Karpas-422 (cell line): ENCODE data around the gene ADAM21. TPM values are rescaled to one million over a fixed set of nuclear protein-coding genes. Genes with fewer than 3 reads are reported as not detected.
A peak's percentile ranks its signal among the peaks of the same experiment; 100 is the strongest.
"Not testable (repeated sequence)": the region's sequence is repeated elsewhere in the genome, so short reads cannot be mapped to it uniquely, and the experiment has no call there.

Experiments used
- DNase-seq: peaks from one replicate; pipeline ENCODE4 v3.0.0-alpha.2; 2015
- H2AFZ ChIP-seq: fragments of 200-600 bp; sonication (generic); 2 replicates; pipeline ENCODE4 v1.6.1; 2014; ENCODE audit warnings: antibody characterized with exemption, low read length, mixed read lengths
- H3K27ac ChIP-seq: fragments of 200-600 bp; sonication (generic); 2 replicates; pipeline ENCODE4 v1.5.1; 2014; ENCODE audit warnings: mild to moderate bottlenecking, low read length, moderate library complexity
- H3K27me3 ChIP-seq: fragments of 200-600 bp; sonication (generic); 2 replicates; pipeline ENCODE4 v1.6.1; 2014; ENCODE audit warnings: low read length, mixed read lengths
- H3K36me3 ChIP-seq: fragments of 200-600 bp; sonication (generic); 2 replicates; pipeline ENCODE4 v1.6.1; 2014; ENCODE audit warnings: low read length, mixed read lengths; ENCODE audit not compliant: insufficient read depth
- H3K4me1 ChIP-seq: fragments of 200-600 bp; sonication (generic); 2 replicates; pipeline ENCODE4 v1.6.1; 2014; ENCODE audit warnings: mild to moderate bottlenecking, low read length, mixed read lengths
- H3K4me2 ChIP-seq: fragments of 200-600 bp; sonication (generic); 2 replicates; pipeline ENCODE4 v1.6.1; 2014; ENCODE audit warnings: low read length, low read depth, mild to moderate bottlenecking; ENCODE audit not compliant: poor library complexity, severe bottlenecking
- H3K4me3 ChIP-seq: fragments of 200-600 bp; sonication (generic); 2 replicates; pipeline ENCODE4 v1.5.1; 2014; ENCODE audit warnings: mild to moderate bottlenecking, antibody characterized with exemption, low read length, mixed read lengths
- H3K79me2 ChIP-seq: fragments of 200-600 bp; sonication (generic); 2 replicates; pipeline ENCODE4 v1.6.1; 2014; ENCODE audit warnings: mild to moderate bottlenecking, low read length, mixed read lengths
- H3K9ac ChIP-seq: fragments of 200-600 bp; sonication (generic); 2 replicates; pipeline ENCODE4 v1.6.0; 2014; ENCODE audit warnings: low read length
- H3K9me2 ChIP-seq: fragments of 200-600 bp; sonication (generic), shearing (Covaris generic); replicated peaks from 2 replicates; pipeline ENCODE4 v1.6.0; 2014; ENCODE audit warnings: mild to moderate bottlenecking, low read length, moderate library complexity; ENCODE audit not compliant: insufficient read depth
- H3K9me3 ChIP-seq: fragments of 300-700, 200-600 bp; sonication (generic); 2 replicates; pipeline ENCODE4 v1.6.1; 2014; ENCODE audit warnings: low read length, mixed read lengths
- H4K20me1 ChIP-seq: fragments of 200-600 bp; sonication (generic); 2 replicates; pipeline ENCODE4 v1.6.1; 2014; ENCODE audit warnings: mild to moderate bottlenecking, antibody characterized with exemption, low read length, low read depth; ENCODE audit not compliant: insufficient read depth
- total RNA-seq: library from RNA; depleted of rRNA; stranded (reverse); fragments of >200 nt; shearing (Covaris generic); gene quantifications from 2 replicates; pipeline ENCODE4 v1.2.3, GENCODE V29; 2014; ENCODE audit warnings: low replicate concordance; rRNA removed

Gene ADAM21
- 0.56 TPM in 1 of 2 replicates, not detected in the other for total RNA-seq

DNA sequence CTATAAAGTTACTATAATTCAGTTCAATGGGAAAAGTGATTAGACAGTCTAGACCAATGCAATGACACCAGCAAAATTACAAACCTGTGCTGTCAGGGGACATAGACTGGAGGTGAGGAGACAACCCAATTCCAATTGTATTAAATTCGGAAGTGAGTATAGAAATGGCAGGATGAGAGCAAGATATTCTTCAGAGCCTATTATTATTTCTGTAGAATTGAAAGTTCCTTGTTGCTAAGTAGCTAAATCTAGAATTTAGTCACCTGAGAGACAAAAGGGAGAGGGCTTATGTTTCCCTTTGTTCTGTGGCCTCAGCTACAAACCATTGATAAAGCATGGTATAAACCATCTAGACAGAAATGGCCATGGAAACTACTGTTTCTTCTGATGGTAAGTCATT is at the start of gene ADAM21:
Gene ADAM21, plus strand, starts transcription at position 301 of the 400 bp plus-strand sequence. CDS start 5,326 bp downstream, outside the sequence.
- Histone ChIP-seq H3K9me3 (no peaks in the 10 kb centered on the region), H3K9me2 (no peaks in the 10 kb centered on the region), H2AFZ (no peak within 1 kb of the TSS), H3K27me3 (no peaks in the 10 kb centered on the region), H3K4me3 (no peak within 1 kb of the TSS), H3K4me1 (no peaks in the 10 kb centered on the region), H3K4me2 (no peak within 1 kb of the TSS), H3K79me2 (no peaks in the 10 kb centered on the region), H3K36me3 (no peaks in the 10 kb centered on the region), H4K20me1 (no peaks in the 10 kb centered on the region), H3K9ac (no peak within 1 kb of the TSS), H3K27ac (no peak within 1 kb of the TSS)
- DNase-seq = no peak

DNA sequence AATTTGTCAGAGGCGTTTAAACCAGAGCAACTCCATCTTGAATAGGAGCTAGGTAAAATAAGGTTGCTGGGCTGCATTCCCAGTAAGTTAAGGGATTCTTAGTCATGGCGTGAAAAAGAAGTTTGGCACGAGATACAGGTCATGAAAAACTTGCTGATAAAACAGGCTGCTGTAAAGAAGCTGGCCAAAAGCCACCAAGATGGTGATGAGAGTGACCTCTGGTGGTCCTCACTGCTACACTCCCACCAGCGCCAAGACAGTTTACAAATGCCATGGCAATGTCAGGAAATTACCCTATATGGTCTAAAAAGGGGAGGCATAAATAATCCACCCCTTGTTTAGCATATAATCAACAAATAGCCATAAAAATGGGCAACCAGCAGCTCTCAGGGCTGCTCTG is 48.6 kb upstream of the ADAM21 start:
- H3K4me1 ChIP-seq, H3K9me2 ChIP-seq, H3K79me2 ChIP-seq, H3K9ac ChIP-seq, H2AFZ ChIP-seq, H3K4me3 ChIP-seq, H3K27me3 ChIP-seq, H4K20me1 ChIP-seq, H3K9me3 ChIP-seq, H3K27ac ChIP-seq, H3K4me2 ChIP-seq, DNase-seq, H3K36me3 ChIP-seq: not testable (repeated sequence)

DNA sequence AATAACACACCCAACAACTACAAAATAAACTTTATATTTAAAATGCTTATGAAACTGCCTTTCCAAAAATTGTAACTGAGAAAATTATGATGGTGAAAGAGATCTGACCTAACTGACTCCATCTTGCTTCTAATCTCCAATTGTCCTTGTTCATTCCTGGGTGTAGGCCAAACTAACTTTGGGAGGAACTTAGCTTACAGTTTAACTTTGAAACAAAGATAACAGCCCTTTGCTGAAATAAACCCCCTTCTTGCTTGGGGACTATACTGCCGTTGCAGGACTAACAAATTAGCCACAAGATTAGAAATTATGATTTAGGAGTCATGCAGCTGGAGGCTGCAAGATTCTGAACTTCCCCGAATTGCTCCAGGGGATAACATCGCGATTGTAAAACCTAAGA is 45.8 kb upstream of the ADAM21 start:
- not testable (repeated sequence) for H3K4me3 ChIP-seq, H3K36me3 ChIP-seq, H3K27me3 ChIP-seq, H3K9ac ChIP-seq, H3K4me1 ChIP-seq, H2AFZ ChIP-seq, H3K79me2 ChIP-seq, H3K9me3 ChIP-seq, H3K4me2 ChIP-seq, H4K20me1 ChIP-seq, DNase-seq, H3K27ac ChIP-seq, H3K9me2 ChIP-seq

DNA sequence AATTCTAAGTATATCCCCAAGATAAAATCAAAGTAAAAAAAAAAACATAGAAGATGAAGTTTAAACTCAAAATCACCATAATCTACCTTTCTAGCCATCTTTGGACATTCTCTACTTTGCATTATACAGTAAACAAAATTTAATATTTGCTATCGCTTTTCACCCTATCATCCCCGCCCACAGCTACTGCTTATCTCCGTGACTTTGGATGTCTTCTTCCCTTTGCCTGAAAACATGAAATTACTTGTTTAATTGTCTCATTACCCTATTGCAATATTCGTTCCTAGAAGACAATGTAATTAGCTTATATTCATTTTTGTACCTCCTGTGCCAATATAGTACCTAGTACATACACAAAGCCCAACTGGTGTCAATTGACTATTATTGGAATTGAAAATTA is 44.4 kb upstream of the ADAM21 start:
- no peak for DNase-seq
- H3K27me3 ChIP-seq = no peaks in the 10 kb centered on the region
- H3K79me2 ChIP-seq = no peaks in the 10 kb centered on the region
- no peaks in the 10 kb centered on the region for H4K20me1 ChIP-seq
- H3K9me2 ChIP-seq = no peaks in the 10 kb centered on the region
- H3K4me3 ChIP-seq = no peak overlapping the region
- H3K9ac ChIP-seq = no peak overlapping the region
- H3K4me2 ChIP-seq = no peak overlapping the region
- H3K9me3 ChIP-seq = no peaks in the 10 kb centered on the region
- H3K4me1 ChIP-seq = no peaks in the 10 kb centered on the region
- H3K36me3 ChIP-seq = no peaks in the 10 kb centered on the region
- H3K27ac ChIP-seq = no peak overlapping the region
- H2AFZ ChIP-seq = no peak overlapping the region

DNA sequence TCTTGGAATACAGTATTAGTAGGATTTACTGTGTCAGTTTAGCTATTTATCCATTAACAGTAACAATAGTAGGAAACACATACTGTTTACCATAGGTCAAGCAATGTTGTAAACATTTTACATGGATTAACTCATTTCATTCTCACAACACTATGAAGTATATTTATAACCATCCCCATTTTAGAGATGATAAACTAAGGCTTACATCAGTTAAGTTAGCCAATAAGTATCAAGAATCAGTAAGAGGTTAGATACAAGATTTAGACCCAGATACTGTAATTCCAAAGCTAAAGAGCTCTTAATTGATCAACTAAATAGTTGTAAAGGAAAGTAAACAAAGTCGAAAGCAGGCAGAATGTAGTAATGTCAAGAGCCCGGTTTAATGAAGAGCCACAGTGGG is 36.2 kb upstream of the ADAM21 start:
- Histone ChIP-seq H3K9ac (peak overlapping the region; percentile 23; the same call in 1 of the 2 replicates), H4K20me1 (no peaks in the 10 kb centered on the region), H3K79me2 (no peaks in the 10 kb centered on the region), H3K36me3 (0 out of 2 replicates have a peak, but pooled peaks cover 2% of the 10 kb centered on the region), H3K4me3 (peak overlapping the region; percentile 70), H3K27ac (no peak overlapping the region), H3K4me2 (peak overlapping the region; percentile 86), H3K9me2 (no peaks in the 10 kb centered on the region), H3K4me1 (peaks cover 9% of the 10 kb centered on the region), H3K27me3 (no peaks in the 10 kb centered on the region), H2AFZ (no peak overlapping the region), H3K9me3 (no peaks in the 10 kb centered on the region)
- no peak for DNase-seq

DNA sequence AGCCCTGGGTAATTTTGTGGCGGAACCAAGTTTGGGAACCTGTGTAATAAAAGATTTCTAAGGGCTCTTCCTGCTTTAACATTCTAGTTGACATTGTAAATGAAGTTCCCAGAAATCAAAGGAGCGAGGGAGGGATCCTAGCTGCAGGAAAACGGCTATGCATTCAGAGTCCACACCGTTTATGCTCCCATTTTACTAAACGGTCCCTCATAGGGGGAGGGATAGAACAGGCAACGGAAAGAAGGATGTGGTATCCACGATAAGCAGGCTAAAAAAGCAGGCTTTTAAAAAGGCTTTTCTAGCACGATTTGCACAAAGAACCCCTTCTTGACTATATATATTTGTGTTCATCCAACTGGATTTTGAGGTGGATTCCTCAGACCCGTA is 35.6 kb upstream of the ADAM21 start:
- Histone ChIP-seq H4K20me1 (no peaks in the 10 kb centered on the region), H3K4me2 (peak overlapping the region; percentile 86), H3K4me1 (peaks cover 9% of the 10 kb centered on the region), H3K27ac (no peak overlapping the region), H3K79me2 (no peaks in the 10 kb centered on the region), H3K27me3 (no peaks in the 10 kb centered on the region), H3K4me3 (peak overlapping the region; percentile 70), H3K36me3 (0 out of 2 replicates have a peak, but pooled peaks cover 2% of the 10 kb centered on the region), H3K9ac (peak overlapping the region; percentile 61), H3K9me3 (no peaks in the 10 kb centered on the region), H2AFZ (peak overlapping the region; percentile 69), H3K9me2 (no peaks in the 10 kb centered on the region)
- no peak for DNase-seq

DNA sequence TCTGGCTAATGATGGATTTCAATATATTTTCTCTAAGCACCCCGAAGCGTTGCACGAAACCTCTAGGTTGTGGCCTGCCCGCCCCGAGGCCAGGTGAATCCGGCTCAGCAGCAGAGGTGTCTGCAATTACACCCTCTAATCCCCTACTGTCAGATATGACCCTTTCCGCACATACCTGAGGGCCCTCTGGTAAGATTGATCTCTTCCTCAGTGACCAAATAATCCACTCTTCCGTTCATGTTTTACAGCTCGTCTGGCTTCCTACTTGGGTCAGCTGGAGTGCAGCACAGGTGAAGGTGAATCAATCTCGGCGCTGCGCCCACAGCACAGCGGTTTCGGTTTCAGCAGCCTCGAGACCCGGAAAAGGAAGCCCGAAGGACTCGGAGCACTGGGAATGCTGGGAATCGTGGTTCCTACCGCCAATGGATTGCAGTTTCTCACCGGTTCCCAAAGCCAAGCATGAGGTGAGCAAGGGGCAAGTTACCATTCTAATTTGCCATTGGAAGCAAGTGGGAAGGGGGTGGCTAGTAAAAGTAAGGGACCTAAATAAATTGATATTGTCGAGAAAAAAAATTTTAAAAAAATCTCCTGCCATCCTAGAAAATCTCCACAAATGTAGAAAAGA is 35.1 kb upstream of the ADAM21 start, which contains the start of gene SYNJ2BP:
Gene SYNJ2BP, minus strand, starts transcription at position 366 of the 625 bp plus-strand sequence. Its CDS starts 127 bp downstream, at position 239.
- Histone ChIP-seq H3K9me2 (no peaks in the 10 kb centered on the region), H4K20me1 (no peaks in the 10 kb centered on the region), H3K27me3 (no peaks in the 10 kb centered on the region), H3K9me3 (no peaks in the 10 kb centered on the region), H3K36me3 (0 out of 2 replicates have a peak, but pooled peaks cover 2% of the 10 kb centered on the region), H3K9ac (peak within 1 kb of the TSS; percentile 61), H3K27ac (no peak within 1 kb of the TSS), H2AFZ (peak within 1 kb of the TSS; percentile 69), H3K79me2 (no peaks in the 10 kb centered on the region), H3K4me2 (peak within 1 kb of the TSS; percentile 86), H3K4me1 (peaks cover 9% of the 10 kb centered on the region), H3K4me3 (peak within 1 kb of the TSS; percentile 70)
- DNase-seq = peak; percentile 74

DNA sequence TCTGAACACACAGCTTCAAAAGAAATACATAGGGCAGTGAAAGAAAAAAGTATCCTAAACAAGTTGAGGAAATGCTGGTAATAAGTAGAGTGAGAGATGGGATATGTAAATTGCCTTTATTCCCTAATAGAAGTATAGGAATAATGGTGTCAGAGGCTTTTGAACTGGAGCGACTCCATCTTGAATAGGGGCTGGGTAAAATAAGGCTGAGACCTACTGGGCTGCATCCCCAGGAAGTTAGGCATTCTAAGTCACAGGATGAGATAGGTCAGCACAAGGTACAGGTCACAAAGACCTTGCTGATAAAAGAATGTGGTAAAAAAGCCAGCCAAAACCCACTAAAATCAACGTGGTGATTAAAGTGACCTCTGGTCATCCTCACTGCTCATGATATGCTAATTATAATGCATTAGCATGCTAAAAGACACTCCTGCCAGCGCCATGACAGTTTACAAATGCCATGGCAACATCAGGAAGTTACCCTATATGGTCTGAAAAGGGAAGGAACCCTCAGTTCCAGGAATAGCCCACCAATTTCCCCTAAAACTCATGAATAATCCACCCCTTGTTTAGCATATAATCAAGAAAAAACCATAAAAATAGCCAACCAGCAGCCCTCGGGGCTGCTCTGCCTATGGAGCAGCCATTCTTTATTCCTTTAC is 32.6 kb upstream of the ADAM21 start:
- not testable (repeated sequence) for H3K9me2 ChIP-seq, H3K27me3 ChIP-seq, H4K20me1 ChIP-seq, H3K79me2 ChIP-seq, H3K9ac ChIP-seq, H2AFZ ChIP-seq, H3K27ac ChIP-seq, H3K4me2 ChIP-seq, H3K4me3 ChIP-seq, H3K4me1 ChIP-seq, DNase-seq, H3K9me3 ChIP-seq, H3K36me3 ChIP-seq
